GM19035 (cell line): Measurements from ENCODE around the gene HEPHL1.
"Not testable (repeated sequence)": the region's sequence is repeated elsewhere in the genome, so short reads cannot be mapped to it uniquely, and the experiment has no call there.

Experiments
- ATAC-seq: cut with Tn5 transposase; IDR thresholded peaks from one replicate; pipeline ENCODE4 v1.9.1; 2021; ENCODE audit not compliant: unreplicated experiment

HEPHL1 gene

GRCh38 chr11:94147433-94147845 is 126.3 kb downstream of the HEPHL1 start:
- ATAC-seq = no peak

- no peak for ATAC-seq
Measured at GRCh38 chr11:94148189-94148588, 127.0 kb downstream of the HEPHL1 start.

GRCh38 chr11:94149431-94150017 is 128.4 kb downstream of the HEPHL1 start:
- no peak for ATAC-seq

- ATAC-seq = no peak
Measured at GRCh38 chr11:94150056-94150455, 128.9 kb downstream of the HEPHL1 start.

GRCh38 chr11:94150704-94151685 is 129.8 kb downstream of the HEPHL1 start:
- no peak for ATAC-seq

GRCh38 chr11:94151903-94152677 is 130.9 kb downstream of the HEPHL1 start:
- ATAC-seq = peak; percentile 48

GRCh38 chr11:94152678-94153065 is 131.5 kb downstream of the HEPHL1 start:
- no peak for ATAC-seq

- ATAC-seq = no peak
Measured at GRCh38 chr11:94153320-94153719, 132.2 kb downstream of the HEPHL1 start.

- ATAC-seq = no peak
Measured at GRCh38 chr11:94154095-94154856, 133.1 kb downstream of the HEPHL1 start.

- ATAC-seq = not testable (repeated sequence)
Measured at GRCh38 chr11:94157339-94157738, 136.2 kb downstream of the HEPHL1 start.
